SK-N-SH (cell line): Measurements from ENCODE around the gene PLSCR1.

Experiments used
- CHD2 ChIP-seq: fragments of 150-350 bp; IDR thresholded peaks from 2 replicates; pipeline ENCODE4 v1.6.1; 2018; ENCODE audit warnings: low read length; ENCODE audit not compliant: partially characterized antibody
- CTCF ChIP-seq: fragments of 200-600 bp; sonication (generic); IDR thresholded peaks from 2 replicates; pipeline ENCODE4 v1.6.1; 2017; ENCODE audit warnings: antibody characterized with exemption, mild to moderate bottlenecking, moderate library complexity
- EP300 ChIP-seq, 2 experiments: IDR thresholded peaks; 2 replicates each; pipeline versions ENCODE4 v1.4.0 to v1.6.1; 2012; ENCODE audit warnings: borderline replicate concordance in 1 of 2, low read depth in 1 of 2, low read length in 1 of 2
- RAD21 ChIP-seq: IDR thresholded peaks from 2 replicates; pipeline ENCODE4 v1.6.1; 2012; ENCODE audit warnings: mild to moderate bottlenecking, low read length
- RFX5 ChIP-seq: IDR thresholded peaks from 2 replicates; pipeline ENCODE4 v1.6.1; 2012; ENCODE audit warnings: mild to moderate bottlenecking, improper control_type of control experiment, low read length

- TF ChIP-seq CTCF (no peak), RFX5 (no peak), EP300 (IDR thresholded peaks at IDR 0.05; ENCODE audit: borderline replicate concordance in 1 of 2, low read depth in 1 of 2, low read length in 1 of 2) (no peak), CHD2 (no peak), RAD21 (no peak)
Observed at GRCh38 chr3:146517684-146518435, 26.5 kb downstream of the PLSCR1 start.
